Stimulated activated CD8-positive, alpha-beta memory T cell treated with anti-CD3 and anti-CD28 coated beads, Interleukin-2, amount 100 ng/mL, for 1 hour (primary cell): ENCODE measurements around the gene OTOG.
"Not testable (repeated sequence)": the region's sequence is repeated elsewhere in the genome, so short reads cannot be mapped to it uniquely, and the experiment has no call there.

ENCODE experiments used
- DNase-seq, 2 donors: peaks; one replicate each; pipeline ENCODE4 v3.0.0-alpha.2; 2020; ENCODE audit warnings: low read depth in 2 of 2

Gene OTOG

GRCh38 chr11:17604201-17604914 lies 57.3 kb downstream of the OTOG start:
- no peak for DNase-seq

GRCh38 chr11:17604915-17605233 lies 57.8 kb downstream of the OTOG start:
- DNase-seq: no peak

GRCh38 chr11:17605651-17606122 lies 58.6 kb downstream of the OTOG start:
- DNase-seq: no peak

GRCh38 chr11:17606233-17607082 lies 59.4 kb downstream of the OTOG start:
- DNase-seq: no peak

GRCh38 chr11:17607083-17607429 lies 60.0 kb downstream of the OTOG start:
- no peak for DNase-seq

GRCh38 chr11:17607591-17608570 lies 60.8 kb downstream of the OTOG start:
- DNase-seq: no peak

GRCh38 chr11:17608821-17609220 lies 61.8 kb downstream of the OTOG start:
- no peak for DNase-seq

GRCh38 chr11:17609291-17610084 lies 62.4 kb downstream of the OTOG start:
- no peak for DNase-seq

GRCh38 chr11:17610085-17610894 lies 63.2 kb downstream of the OTOG start:
- no peak for DNase-seq

- no peak for DNase-seq
These were observed 64.0 kb downstream of the OTOG start for GRCh38 chr11:17611049-17611448.

- no peak for DNase-seq
These were observed 64.6 kb downstream of the OTOG start for GRCh38 chr11:17611503-17612220.

GRCh38 chr11:17612221-17613188 lies 65.4 kb downstream of the OTOG start:
- DNase-seq: no peak

- DNase-seq: no peak
These were observed 66.4 kb downstream of the OTOG start for GRCh38 chr11:17613428-17613962.

- no peak for DNase-seq
These were observed 66.9 kb downstream of the OTOG start for GRCh38 chr11:17613983-17614382.

GRCh38 chr11:17622711-17623110 lies 75.7 kb downstream of the OTOG start:
- DNase-seq: not testable (repeated sequence)

GRCh38 chr11:17629113-17629512 lies 82.1 kb downstream of the OTOG start:
- no peak for DNase-seq

GRCh38 chr11:17630936-17631335 lies 83.9 kb downstream of the OTOG start:
- DNase-seq: no peak

GRCh38 chr11:17631702-17632365 lies 84.8 kb downstream of the OTOG start:
- DNase-seq: no peak
